Calu3 (cell line): ENCODE data around the gene DOLK. TPM values are rescaled to one million over a fixed set of nuclear protein-coding genes. Genes with fewer than 3 reads are reported as not detected.

Source experiments
- BruUV-seq: library from RNA; stranded (reverse); fragments of 400-500 nt; replicated peaks from 2 replicates; lab custom pipeline; 2021; lab: Mats Ljungman, UMichigan
- CTCF ChIA-PET: fragments of 300-600 bp; sonication (Branson Sonifier 250); formaldehyde crosslinking; loops from one replicate; lab custom pipeline; 2022; ENCODE audit warnings: antibody characterized with exemption; lab: Charles Lee
- DNase-seq: peaks from one replicate; pipeline ENCODE4 v3.0.0; 2022
- H3K27ac Mint-ChIP-seq: one replicate; pipeline ENCODE4 v1.8.0; 2022; ENCODE audit warnings: mixed read lengths; ENCODE audit not compliant: unreplicated experiment
- H3K27me3 Mint-ChIP-seq: one replicate; pipeline ENCODE4 v1.8.0; 2022; ENCODE audit warnings: mixed read lengths; ENCODE audit not compliant: unreplicated experiment
- H3K36me3 Mint-ChIP-seq: one replicate; pipeline ENCODE4 v1.8.0; 2022; ENCODE audit warnings: mild to moderate bottlenecking, moderate library complexity, mixed read lengths; ENCODE audit not compliant: insufficient read depth, unreplicated experiment
- H3K4me1 Mint-ChIP-seq: one replicate; pipeline ENCODE4 v1.8.0; 2022; ENCODE audit warnings: mild to moderate bottlenecking, low read depth, mixed read lengths; ENCODE audit not compliant: unreplicated experiment
- H3K4me3 Mint-ChIP-seq: one replicate; pipeline ENCODE4 v1.8.0; 2022; ENCODE audit warnings: mild to moderate bottlenecking, low read depth, moderate library complexity, mixed read lengths; ENCODE audit not compliant: unreplicated experiment
- H3K9me3 Mint-ChIP-seq: one replicate; pipeline ENCODE4 v1.8.0; 2022; ENCODE audit warnings: low read depth, mixed read lengths; ENCODE audit not compliant: unreplicated experiment
- intact Hi-C: fragments of 100-400 bp; cut with micrococcal nuclease; formaldehyde crosslinking; loops from one replicate; pipeline ENCODE4 v1.10.0; 2022; ENCODE audit not compliant: unreplicated experiment
- total RNA-seq: library from RNA; stranded (reverse); gene quantifications from 2 replicates; pipeline ENCODE4 v1.2.3, GENCODE V29; 2022
- TF ChIP-seq, protein P1 (sequence below): fragments of 200-600 bp; IDR thresholded peaks from one replicate; pipeline ENCODE4 v1.8.0; 2022; ENCODE audit warnings: antibody characterized with exemption; ENCODE audit not compliant: unreplicated experiment

The DOLK gene
- total RNA-seq, 1 experiment from 2014 or later, result 14.7 TPM

DNA sequence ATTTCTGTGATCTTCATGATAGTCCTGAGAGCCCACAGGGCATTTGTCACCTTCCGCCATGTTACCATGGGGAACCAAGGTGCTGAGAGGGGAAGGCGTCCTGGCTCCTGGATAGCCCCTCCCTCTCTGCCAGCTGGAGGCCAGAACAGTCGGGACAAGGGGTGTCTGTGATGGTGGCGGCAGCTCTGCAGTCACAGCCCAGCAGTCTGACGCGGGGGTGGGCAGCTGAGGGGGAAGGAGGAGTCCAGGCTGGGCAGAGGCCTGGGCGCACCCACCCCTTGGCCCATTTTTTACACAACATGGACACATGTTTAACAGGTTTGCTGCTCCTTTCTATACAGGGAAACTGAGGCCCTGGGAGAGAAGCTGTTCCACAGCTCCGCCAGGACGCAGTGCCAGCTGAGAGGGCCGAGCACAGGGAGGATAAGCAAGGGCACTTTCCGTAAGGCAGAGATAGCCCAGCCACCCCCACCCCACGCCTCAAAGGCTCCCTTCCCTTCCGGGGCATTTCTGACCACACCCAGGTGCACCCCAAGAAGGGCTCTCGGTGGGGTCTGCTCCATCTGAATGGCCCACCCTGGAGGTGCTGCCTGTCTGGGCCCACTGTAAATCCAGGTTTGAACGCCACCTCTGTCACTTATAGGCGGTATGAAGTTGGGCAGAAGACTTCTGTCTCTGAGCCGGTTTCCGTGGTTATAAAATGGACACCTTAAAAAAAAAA is 48.4 kb downstream of the DOLK start:
- Mint-ChIP-seq H3K4me3 (no peak overlapping the region), H3K4me1 (peaks cover 9% of the 10 kb centered on the region), H3K9me3 (no peaks in the 10 kb centered on the region), H3K36me3 (peaks cover 20% of the 10 kb centered on the region), H3K27ac (no peak overlapping the region), H3K27me3 (no peaks in the 10 kb centered on the region)
- intact Hi-C loops, result no loop called here
- CTCF ChIA-PET, result no interaction called here
- no TSS peak for BruUV-seq
- TF ChIP-seq, protein P1, sequence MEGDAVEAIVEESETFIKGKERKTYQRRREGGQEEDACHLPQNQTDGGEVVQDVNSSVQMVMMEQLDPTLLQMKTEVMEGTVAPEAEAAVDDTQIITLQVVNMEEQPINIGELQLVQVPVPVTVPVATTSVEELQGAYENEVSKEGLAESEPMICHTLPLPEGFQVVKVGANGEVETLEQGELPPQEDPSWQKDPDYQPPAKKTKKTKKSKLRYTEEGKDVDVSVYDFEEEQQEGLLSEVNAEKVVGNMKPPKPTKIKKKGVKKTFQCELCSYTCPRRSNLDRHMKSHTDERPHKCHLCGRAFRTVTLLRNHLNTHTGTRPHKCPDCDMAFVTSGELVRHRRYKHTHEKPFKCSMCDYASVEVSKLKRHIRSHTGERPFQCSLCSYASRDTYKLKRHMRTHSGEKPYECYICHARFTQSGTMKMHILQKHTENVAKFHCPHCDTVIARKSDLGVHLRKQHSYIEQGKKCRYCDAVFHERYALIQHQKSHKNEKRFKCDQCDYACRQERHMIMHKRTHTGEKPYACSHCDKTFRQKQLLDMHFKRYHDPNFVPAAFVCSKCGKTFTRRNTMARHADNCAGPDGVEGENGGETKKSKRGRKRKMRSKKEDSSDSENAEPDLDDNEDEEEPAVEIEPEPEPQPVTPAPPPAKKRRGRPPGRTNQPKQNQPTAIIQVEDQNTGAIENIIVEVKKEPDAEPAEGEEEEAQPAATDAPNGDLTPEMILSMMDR, result no peak
- no peak for DNase-seq

DNA sequence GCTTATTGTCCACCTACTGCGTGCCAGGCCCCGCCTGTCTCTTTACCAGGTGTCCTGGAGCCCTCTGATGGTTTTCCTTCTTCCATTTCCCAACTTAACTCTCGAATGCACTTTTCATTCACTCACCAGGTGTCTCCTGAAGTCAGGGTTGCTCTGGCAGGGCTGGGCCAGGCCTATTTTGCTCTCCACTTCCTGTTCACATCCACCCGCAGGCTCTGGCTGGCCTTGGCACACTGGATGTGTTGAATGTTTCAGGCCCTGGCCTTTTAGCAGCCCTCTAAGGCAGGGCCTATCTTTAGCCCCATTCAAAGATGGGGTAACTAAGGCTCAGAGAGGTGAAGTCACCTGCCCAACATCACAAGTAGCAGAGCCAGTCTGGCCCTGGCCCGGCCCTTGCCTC is 49.0 kb downstream of the DOLK start:
- peaks cover 20% of the 10 kb centered on the region for H3K36me3 Mint-ChIP-seq
- no peaks in the 10 kb centered on the region for H3K9me3 Mint-ChIP-seq
- BruUV-seq, result no TSS peak
- no peak overlapping the region for H3K4me3 Mint-ChIP-seq
- intact Hi-C loops, result no loop called here
- H3K27me3 Mint-ChIP-seq, result no peaks in the 10 kb centered on the region
- TF ChIP-seq, protein P1, result no peak
- no peak for DNase-seq
- CTCF ChIA-PET, result no interaction called here
- peaks cover 9% of the 10 kb centered on the region for H3K4me1 Mint-ChIP-seq
- no peak overlapping the region for H3K27ac Mint-ChIP-seq

DNA sequence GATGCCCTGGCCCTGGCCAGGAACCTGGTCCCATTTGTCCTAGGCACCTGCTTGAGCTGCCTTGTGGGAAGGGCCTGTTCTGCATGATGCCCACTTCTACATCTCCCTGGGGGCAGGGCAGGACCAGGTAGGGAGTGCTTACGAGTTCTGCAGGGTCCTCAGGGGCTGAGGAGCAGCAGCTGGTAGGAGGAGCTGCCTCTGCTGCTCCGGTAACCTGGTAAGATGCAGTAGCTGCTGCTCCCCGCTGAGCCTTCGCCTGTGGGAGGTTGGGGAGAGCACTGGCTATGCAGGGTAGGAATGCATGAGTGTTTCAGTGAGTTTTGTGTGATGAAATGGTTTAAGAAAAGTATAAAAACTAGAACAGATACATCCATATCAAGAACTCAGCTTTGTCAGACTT is 51.8 kb downstream of the DOLK start:
- no peaks in the 10 kb centered on the region for H3K4me1 Mint-ChIP-seq
- no peak overlapping the region for H3K4me3 Mint-ChIP-seq

More for the DNA sequence above, 51.8 kb downstream of the DOLK start:
- intact Hi-C loops, result no loop called here
- Mint-ChIP-seq H3K9me3 (no peaks in the 10 kb centered on the region), H3K36me3 (peaks cover 13% of the 10 kb centered on the region), H3K27ac (no peak overlapping the region), H3K27me3 (no peaks in the 10 kb centered on the region)
- BruUV-seq, result no TSS peak
- no peak for DNase-seq
- TF ChIP-seq, protein P1, result no peak
- CTCF ChIA-PET, result interaction anchor here (0.8 kb wide), 1 partner anchor 17 kb away, joined by 4 read pairs; no protein-coding TSS in a partner anchor

Other genes starting within 250 kb of the DOLK start
- 6.8 and 7.7 TPM in 2 replicates for gene PKN3, start 245.1 kb downstream of the DOLK start, total RNA-seq
- gene ZDHHC12, start 223.5 kb downstream of the DOLK start, total RNA-seq, result 35.4 and 36.5 TPM in 2 replicates
- gene ZER1, start 175.7 kb downstream of the DOLK start, total RNA-seq, result 15.2 and 20.2 TPM in 2 replicates
- gene TBC1D13, start 160.3 kb downstream of the DOLK start, total RNA-seq, result 16.6 and 18.2 TPM in 2 replicates
- gene ENDOG, start 129.1 kb downstream of the DOLK start, total RNA-seq, result 15.2 and 17.5 TPM in 2 replicates
- gene SPOUT1, start 117.8 kb downstream of the DOLK start, total RNA-seq, result 35.8 and 46.8 TPM in 2 replicates
- gene KYAT1, start 65.7 kb downstream of the DOLK start, total RNA-seq, result 3.7 and 4.1 TPM in 2 replicates
- 28.7 and 29.9 TPM in 2 replicates for gene LRRC8A, start 65.5 kb downstream of the DOLK start, total RNA-seq
- 0.66 TPM in 1 of 2 replicates, not detected in the other for gene PHYHD1, start 26.6 kb downstream of the DOLK start, total RNA-seq
- gene NUP188, start 96 bp upstream of the DOLK start, total RNA-seq, result 34.3 and 49.6 TPM in 2 replicates
- gene SH3GLB2, start 80.7 kb upstream of the DOLK start, total RNA-seq, result 66.5 and 83.8 TPM in 2 replicates
- gene MIGA2, start 89.0 kb upstream of the DOLK start, total RNA-seq, result 17.8 and 21.2 TPM in 2 replicates
- 14.4 and 16.1 TPM in 2 replicates for gene DOLPP1, start 133.5 kb upstream of the DOLK start, total RNA-seq
- 7.1 and 9.2 TPM in 2 replicates for gene CRAT, start 163.2 kb upstream of the DOLK start, total RNA-seq
- 76.2 and 83.3 TPM in 2 replicates for gene PTPA, start 163.8 kb upstream of the DOLK start, total RNA-seq
- gene IER5L, start 230.7 kb upstream of the DOLK start, total RNA-seq, result 53.1 and 60.3 TPM in 2 replicates